GM12878 (cell line): ENCODE results near the gene NTM. TPM values are rescaled to one million over a fixed set of nuclear protein-coding genes. Genes with fewer than 3 reads are reported as not detected.

ENCODE experiments used
- CBX5 ChIP-seq: sonication (generic); IDR thresholded peaks from 2 replicates; pipeline ENCODE4 v1.6.1; 2016; ENCODE audit warnings: low read depth, moderate library complexity, mild to moderate bottlenecking, inconsistent platforms
- ZNF622 ChIP-seq: fragments of 450-650 bp; IDR thresholded peaks from 2 replicates; pipeline ENCODE4 v1.6.1; 2017; ENCODE audit warnings: mild to moderate bottlenecking, inconsistent platforms
- polyA plus RNA-seq, 11 experiments: library from polyadenylated mRNA; depleted of rRNA in 4 of 11; unstranded in 6 of 11; stranded (reverse) in 5 of 11; fragments of >200 nt; fragmentation: Nextera tagmentation in 4 of 11; fragmentation: Illumina TruSeq in 1 of 11; extraction: Ambion mirVana in 4 of 11; extraction: Trizol in 1 of 11; gene quantifications; 1 replicate in 1 of 11; 2 replicates in 10 of 11; pipeline versions ENCODE4 v1.2.1 to v1.2.3, GENCODE V29; 2011 to 2016; ENCODE audit warnings: inconsistent platforms in 2 of 11, missing spikeins in 2 of 11, low read depth in 1 of 11
- total RNA-seq, 4 experiments: library from RNA; depleted of rRNA in 3 of 4; stranded (reverse); fragments of >200 nt in 3 of 4; fragmentation: Illumina TruSeq in 1 of 4; extraction: Trizol in 1 of 4; gene quantifications; 2 replicates each; pipeline versions ENCODE4 v1.2.1 to v1.2.3, GENCODE V29; 2013 to 2021
- TF ChIP-seq, protein P1 (sequence below): fragments of 450-650 bp; IDR thresholded peaks from 2 replicates; pipeline ENCODE4 v1.6.1; 2016; ENCODE audit warnings: mild to moderate bottlenecking, moderate library complexity, borderline replicate concordance
- TF ChIP-seq, protein P2 (sequence below): fragments of 450-650 bp; IDR thresholded peaks from 2 replicates; pipeline ENCODE4 v1.6.1; 2016; ENCODE audit warnings: mild to moderate bottlenecking
- TF ChIP-seq, protein P3 (sequence below): IDR thresholded peaks from 2 replicates; pipeline ENCODE4 v1.6.1; 2012; ENCODE audit warnings: low read depth, low read length, improper control_type of control experiment

The NTM gene
- total and polyA plus RNA-seq, 10 of the 15 experiments (the other 5 are each of a cell fraction or from before 2014, with no cell fraction given): not detected

DNA sequence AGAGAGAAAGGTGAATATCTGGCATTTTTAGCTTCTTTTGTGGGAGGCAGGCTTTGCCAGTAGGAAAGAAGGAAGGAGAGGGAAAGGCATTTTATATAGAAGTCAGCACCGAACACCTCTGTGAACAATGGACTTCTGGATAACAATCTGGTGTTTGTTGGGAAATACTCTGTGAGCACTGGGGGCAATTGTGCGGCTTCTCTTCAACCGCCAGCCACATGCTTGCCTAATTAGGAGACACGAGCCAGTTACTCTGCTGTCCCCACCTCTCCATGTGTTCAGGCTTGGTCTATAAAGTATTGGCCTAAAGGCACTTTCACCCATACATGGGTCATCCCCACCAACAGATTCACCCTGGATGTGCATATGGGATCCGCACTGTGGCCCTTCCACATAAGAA is 523.6 kb downstream of the NTM start (continued):
- TF ChIP-seq, protein P1, sequence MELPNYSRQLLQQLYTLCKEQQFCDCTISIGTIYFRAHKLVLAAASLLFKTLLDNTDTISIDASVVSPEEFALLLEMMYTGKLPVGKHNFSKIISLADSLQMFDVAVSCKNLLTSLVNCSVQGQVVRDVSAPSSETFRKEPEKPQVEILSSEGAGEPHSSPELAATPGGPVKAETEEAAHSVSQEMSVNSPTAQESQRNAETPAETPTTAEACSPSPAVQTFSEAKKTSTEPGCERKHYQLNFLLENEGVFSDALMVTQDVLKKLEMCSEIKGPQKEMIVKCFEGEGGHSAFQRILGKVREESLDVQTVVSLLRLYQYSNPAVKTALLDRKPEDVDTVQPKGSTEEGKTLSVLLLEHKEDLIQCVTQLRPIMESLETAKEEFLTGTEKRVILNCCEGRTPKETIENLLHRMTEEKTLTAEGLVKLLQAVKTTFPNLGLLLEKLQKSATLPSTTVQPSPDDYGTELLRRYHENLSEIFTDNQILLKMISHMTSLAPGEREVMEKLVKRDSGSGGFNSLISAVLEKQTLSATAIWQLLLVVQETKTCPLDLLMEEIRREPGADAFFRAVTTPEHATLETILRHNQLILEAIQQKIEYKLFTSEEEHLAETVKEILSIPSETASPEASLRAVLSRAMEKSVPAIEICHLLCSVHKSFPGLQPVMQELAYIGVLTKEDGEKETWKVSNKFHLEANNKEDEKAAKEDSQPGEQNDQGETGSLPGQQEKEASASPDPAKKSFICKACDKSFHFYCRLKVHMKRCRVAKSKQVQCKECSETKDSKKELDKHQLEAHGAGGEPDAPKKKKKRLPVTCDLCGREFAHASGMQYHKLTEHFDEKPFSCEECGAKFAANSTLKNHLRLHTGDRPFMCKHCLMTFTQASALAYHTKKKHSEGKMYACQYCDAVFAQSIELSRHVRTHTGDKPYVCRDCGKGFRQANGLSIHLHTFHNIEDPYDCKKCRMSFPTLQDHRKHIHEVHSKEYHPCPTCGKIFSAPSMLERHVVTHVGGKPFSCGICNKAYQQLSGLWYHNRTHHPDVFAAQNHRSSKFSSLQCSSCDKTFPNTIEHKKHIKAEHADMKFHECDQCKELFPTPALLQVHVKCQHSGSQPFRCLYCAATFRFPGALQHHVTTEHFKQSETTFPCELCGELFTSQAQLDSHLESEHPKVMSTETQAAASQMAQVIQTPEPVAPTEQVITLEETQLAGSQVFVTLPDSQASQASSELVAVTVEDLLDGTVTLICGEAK: no peak
- TF ChIP-seq, protein P2, sequence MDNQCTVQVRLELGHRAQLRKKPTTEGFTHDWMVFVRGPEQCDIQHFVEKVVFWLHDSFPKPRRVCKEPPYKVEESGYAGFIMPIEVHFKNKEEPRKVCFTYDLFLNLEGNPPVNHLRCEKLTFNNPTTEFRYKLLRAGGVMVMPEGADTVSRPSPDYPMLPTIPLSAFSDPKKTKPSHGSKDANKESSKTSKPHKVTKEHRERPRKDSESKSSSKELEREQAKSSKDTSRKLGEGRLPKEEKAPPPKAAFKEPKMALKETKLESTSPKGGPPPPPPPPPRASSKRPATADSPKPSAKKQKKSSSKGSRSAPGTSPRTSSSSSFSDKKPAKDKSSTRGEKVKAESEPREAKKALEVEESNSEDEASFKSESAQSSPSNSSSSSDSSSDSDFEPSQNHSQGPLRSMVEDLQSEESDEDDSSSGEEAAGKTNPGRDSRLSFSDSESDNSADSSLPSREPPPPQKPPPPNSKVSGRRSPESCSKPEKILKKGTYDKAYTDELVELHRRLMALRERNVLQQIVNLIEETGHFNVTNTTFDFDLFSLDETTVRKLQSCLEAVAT: no peak
- TF ChIP-seq, protein P3, sequence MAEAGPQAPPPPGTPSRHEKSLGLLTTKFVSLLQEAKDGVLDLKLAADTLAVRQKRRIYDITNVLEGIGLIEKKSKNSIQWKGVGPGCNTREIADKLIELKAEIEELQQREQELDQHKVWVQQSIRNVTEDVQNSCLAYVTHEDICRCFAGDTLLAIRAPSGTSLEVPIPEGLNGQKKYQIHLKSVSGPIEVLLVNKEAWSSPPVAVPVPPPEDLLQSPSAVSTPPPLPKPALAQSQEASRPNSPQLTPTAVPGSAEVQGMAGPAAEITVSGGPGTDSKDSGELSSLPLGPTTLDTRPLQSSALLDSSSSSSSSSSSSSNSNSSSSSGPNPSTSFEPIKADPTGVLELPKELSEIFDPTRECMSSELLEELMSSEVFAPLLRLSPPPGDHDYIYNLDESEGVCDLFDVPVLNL: no peak
- no peak for TF ChIP-seq ZNF622
- no peak for TF ChIP-seq CBX5
